ENCODE data around the gene FAM168A.

DNA sequence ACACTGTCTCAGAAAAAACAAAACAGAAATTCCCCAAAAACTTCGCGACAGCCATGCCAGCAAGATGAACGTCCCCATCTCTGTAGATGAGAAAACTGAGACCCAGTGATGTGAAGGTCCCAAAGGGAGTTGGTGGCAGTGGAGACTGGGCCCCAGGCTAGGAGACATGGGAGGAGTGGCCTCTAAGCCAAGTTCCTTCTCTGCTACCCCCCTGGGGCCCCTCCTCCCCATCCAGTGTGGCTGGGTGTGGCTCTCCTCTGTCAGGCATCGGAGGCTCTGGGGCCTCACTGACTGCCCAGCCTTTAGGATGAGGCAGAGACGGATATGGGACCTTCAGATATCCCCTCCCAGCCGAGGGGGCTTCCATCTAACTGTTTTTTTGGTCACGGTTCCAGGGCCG lies 211.9 kb downstream of the FAM168A start:
- no peak for TF ChIP-seq CTCF (IDR thresholded peaks at IDR 0.05; ENCODE audit: low read depth, low read length, missing input control)
- no peak for TF ChIP-seq RXRA (IDR thresholded peaks at IDR 0.05)
- TF ChIP-seq SP1 (IDR thresholded peaks at IDR 0.05), result no peak
- TF ChIP-seq YY1 (IDR thresholded peaks at IDR 0.05), result no peak
- no peak for TF ChIP-seq ZBTB33 (IDR thresholded peaks at IDR 0.05)
- TF ChIP-seq FOXA1 (IDR thresholded peaks at IDR 0.05), result no peak
- no peak for TF ChIP-seq TAF1 (conservative IDR thresholded peaks at IDR 0.05)
- TF ChIP-seq EGR1 (IDR thresholded peaks at IDR 0.05; ENCODE audit: low read depth in 2 of 2), result no peak
- TF ChIP-seq, protein P1, sequence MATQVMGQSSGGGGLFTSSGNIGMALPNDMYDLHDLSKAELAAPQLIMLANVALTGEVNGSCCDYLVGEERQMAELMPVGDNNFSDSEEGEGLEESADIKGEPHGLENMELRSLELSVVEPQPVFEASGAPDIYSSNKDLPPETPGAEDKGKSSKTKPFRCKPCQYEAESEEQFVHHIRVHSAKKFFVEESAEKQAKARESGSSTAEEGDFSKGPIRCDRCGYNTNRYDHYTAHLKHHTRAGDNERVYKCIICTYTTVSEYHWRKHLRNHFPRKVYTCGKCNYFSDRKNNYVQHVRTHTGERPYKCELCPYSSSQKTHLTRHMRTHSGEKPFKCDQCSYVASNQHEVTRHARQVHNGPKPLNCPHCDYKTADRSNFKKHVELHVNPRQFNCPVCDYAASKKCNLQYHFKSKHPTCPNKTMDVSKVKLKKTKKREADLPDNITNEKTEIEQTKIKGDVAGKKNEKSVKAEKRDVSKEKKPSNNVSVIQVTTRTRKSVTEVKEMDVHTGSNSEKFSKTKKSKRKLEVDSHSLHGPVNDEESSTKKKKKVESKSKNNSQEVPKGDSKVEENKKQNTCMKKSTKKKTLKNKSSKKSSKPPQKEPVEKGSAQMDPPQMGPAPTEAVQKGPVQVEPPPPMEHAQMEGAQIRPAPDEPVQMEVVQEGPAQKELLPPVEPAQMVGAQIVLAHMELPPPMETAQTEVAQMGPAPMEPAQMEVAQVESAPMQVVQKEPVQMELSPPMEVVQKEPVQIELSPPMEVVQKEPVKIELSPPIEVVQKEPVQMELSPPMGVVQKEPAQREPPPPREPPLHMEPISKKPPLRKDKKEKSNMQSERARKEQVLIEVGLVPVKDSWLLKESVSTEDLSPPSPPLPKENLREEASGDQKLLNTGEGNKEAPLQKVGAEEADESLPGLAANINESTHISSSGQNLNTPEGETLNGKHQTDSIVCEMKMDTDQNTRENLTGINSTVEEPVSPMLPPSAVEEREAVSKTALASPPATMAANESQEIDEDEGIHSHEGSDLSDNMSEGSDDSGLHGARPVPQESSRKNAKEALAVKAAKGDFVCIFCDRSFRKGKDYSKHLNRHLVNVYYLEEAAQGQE (IDR thresholded peaks at IDR 0.05), result no peak
- TF ChIP-seq GABPA (IDR thresholded peaks at IDR 0.05 in 1 of 2, conservative IDR thresholded peaks at IDR 0.05 in 1 of 2), result no peak
- TF ChIP-seq, protein P2, sequence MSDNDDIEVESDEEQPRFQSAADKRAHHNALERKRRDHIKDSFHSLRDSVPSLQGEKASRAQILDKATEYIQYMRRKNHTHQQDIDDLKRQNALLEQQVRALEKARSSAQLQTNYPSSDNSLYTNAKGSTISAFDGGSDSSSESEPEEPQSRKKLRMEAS (IDR thresholded peaks at IDR 0.05), result no peak
- TF ChIP-seq RAD21 (IDR thresholded peaks at IDR 0.05), result no peak
- TF ChIP-seq ATF3 (IDR thresholded peaks at IDR 0.05), result no peak
- TF ChIP-seq FOXA2 (IDR thresholded peaks at IDR 0.05), result no peak

Data from liver (tissue), 3 donors.